D721Med (cell line): ENCODE results near the gene ITGB8.

Experiments
- DNase-seq: peaks from one replicate; pipeline ENCODE4 v3.0.0; 2011; ENCODE audit warnings: low spot score; ENCODE audit not compliant: insufficient read length
- FAIRE-seq: peaks from 2 replicates; lab custom pipeline; 2011; peaks lifted over from hg19 to GRCh38; lab: Jason Lieb, UNC
- TF ChIP-seq, protein P1 (sequence below): IDR thresholded peaks from 2 replicates; pipeline ENCODE4 v1.5.1; 2012; ENCODE audit warnings: mild to moderate bottlenecking, control low read depth; ENCODE audit not compliant: insufficient read depth; ENCODE audit errors: missing control alignments

The ITGB8 gene

DNA sequence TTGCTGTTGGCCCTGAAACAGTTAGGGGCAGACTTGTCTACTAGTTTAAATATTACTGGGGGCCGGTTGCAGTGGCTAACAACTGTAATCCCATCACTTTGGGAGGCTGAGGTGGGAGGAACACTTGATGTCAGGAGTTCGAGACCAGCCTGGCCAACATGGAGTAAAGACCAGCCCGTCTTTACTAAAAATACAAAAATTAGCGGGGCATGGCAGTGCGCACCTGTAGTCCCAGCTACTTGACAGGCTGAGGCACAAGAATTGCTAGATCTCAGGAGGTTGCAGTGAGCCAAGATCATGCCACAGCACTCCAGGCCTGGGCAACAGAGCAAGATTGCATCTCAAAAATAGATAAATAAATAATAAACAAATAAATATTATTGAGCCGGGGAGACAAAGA, 7.6 kb downstream of the ITGB8 start:
- DNase-seq (no peak), FAIRE-seq (no peak)
- TF ChIP-seq, protein P1, sequence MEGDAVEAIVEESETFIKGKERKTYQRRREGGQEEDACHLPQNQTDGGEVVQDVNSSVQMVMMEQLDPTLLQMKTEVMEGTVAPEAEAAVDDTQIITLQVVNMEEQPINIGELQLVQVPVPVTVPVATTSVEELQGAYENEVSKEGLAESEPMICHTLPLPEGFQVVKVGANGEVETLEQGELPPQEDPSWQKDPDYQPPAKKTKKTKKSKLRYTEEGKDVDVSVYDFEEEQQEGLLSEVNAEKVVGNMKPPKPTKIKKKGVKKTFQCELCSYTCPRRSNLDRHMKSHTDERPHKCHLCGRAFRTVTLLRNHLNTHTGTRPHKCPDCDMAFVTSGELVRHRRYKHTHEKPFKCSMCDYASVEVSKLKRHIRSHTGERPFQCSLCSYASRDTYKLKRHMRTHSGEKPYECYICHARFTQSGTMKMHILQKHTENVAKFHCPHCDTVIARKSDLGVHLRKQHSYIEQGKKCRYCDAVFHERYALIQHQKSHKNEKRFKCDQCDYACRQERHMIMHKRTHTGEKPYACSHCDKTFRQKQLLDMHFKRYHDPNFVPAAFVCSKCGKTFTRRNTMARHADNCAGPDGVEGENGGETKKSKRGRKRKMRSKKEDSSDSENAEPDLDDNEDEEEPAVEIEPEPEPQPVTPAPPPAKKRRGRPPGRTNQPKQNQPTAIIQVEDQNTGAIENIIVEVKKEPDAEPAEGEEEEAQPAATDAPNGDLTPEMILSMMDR, result no peak

DNA sequence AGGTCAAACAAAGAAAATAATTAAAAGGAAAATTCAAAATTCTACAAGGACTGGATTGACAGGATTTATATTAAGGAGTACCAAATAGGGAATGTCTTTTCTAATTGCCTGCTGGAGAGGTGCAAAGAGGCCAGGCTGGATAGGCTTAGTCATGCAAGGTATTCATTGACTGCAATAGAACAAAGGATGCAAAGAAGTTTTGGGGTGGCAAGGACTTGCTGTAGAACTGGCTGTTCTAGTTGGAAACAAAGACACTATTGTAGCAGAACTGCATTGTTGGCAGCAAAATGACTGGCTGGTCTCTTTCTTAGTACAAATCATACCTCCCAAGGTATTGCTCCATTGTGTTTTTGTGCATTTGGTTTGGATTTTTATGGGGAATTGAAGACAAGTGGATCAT, 10.1 kb downstream of the ITGB8 start:
- no peak for FAIRE-seq
- TF ChIP-seq, protein P1, result no peak
- DNase-seq, result no peak

DNA sequence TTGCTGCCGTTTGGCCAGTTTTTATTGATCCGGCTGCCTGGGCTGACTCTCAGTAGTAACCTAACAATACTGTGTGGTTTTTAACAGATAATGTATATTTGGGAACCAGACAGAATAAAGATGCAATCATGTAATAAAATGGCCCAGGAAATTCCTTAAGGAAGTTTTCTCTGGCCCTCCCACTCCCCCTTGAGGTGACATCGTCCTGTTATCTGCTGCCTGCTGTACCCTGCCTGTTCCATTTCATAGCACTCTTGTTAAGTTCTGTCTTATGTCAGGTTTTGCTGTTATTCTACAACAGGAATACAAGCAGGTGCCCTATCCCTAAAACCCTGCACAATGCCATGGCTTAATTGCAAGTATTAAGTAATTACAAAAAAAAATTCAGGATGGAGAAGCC, 12.5 kb downstream of the ITGB8 start:
- no peak for DNase-seq
- TF ChIP-seq, protein P1, result peak; percentile 27
- no peak for FAIRE-seq

DNA sequence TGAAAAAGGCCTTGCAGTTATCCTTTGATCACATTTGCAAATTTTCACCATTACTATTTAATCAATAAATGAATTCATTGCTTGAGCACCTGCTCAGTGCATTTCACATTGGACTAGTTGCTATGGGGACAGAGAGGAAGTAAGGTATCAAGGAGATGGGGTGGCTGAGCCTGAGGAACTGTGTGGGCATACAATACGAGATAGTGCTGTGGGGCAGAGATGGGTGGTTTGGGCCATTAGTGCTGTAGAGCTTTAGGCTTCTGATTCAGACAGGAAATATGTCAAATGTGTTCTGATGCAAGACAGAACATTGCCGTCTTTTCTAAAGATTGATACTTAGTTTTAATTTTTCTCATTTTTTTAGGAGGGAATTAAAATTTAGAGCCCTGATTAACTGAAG, 13.2 kb downstream of the ITGB8 start:
- DNase-seq, result no peak
- no peak for FAIRE-seq
- TF ChIP-seq, protein P1, result no peak

DNA sequence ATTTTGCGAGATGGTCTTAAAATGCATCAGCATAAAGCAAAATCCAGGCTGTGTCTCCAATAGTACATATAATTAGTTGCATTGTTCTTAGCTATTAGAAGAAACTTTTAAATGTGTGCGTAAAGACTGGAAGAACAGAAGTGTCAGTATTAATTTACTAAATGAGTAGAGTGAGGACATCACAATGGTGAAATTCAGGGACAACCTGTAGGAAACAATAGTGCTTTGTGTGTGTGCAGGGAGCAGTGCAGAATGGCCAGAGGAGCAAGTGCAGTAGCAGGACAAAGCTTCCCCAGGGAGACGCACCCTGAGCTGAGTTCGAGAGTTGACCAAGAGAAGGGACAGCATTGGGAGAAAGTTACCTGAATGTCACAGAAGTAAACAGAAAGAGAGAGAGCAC, 13.7 kb downstream of the ITGB8 start:
- FAIRE-seq (no peak), DNase-seq (no peak)
- TF ChIP-seq, protein P1, result no peak

DNA sequence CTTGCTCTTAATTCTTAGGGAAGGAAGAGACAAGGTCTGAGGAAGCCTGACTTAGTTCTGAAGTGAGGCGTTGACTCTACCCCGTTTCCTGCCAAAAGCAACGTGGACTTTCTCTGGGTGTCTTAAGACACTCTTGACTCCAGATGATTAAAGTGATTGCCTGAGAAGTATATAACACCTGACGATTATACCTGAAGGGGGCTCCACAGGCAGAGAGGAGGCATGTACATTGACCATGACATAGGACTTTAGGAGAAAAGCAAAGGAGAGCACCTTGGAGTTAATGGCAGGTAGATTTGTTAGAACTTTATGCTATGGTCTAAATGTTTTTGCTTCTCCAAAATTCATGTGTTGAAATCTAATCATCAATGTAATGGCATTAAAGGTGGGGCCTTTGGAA, 15.9 kb downstream of the ITGB8 start:
- TF ChIP-seq, protein P1, result no peak
- FAIRE-seq, result no peak
- no peak for DNase-seq

DNA sequence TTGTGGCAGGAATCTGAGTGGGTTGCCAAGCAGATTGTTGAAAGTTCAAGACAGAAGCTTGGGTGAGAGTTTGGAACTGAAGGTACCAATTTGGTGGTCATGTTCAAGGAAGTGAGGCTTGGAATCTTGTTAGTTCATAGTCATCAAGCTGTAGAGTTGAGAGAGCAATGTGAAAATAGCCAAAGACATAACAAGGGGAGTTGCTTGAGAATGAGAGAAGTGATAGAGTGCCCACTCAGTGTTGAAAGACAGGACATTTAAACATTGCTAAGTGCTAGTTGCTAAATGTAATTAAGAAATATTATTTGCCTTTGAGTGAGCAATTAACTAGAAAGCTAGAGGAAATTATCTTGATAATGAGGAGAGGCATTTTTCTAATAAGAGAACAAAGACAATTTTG, 17.0 kb downstream of the ITGB8 start:
- TF ChIP-seq, protein P1, result no peak
- FAIRE-seq, result no peak
- no peak for DNase-seq
